OCI-LY7 (cell line): ENCODE results near the gene SPR.

Experiments used
- EZH2phosphoT487 ChIP-seq: fragments of 200-600 bp; sonication (generic); IDR thresholded peaks from 2 replicates; pipeline ENCODE4 v1.6.1; 2018; ENCODE audit warnings: low read depth, borderline replicate concordance, mild to moderate bottlenecking, mixed run types, antibody characterized with exemption, low read length, moderate library complexity, mixed read lengths
- TF ChIP-seq, protein P1 (sequence below): fragments of 200-600 bp; sonication (generic); conservative IDR thresholded peaks from 2 replicates; pipeline ENCODE4 v1.5.1; 2014; ENCODE audit warnings: mild to moderate bottlenecking, antibody characterized with exemption, low read length, moderate library complexity, mixed read lengths

DNA sequence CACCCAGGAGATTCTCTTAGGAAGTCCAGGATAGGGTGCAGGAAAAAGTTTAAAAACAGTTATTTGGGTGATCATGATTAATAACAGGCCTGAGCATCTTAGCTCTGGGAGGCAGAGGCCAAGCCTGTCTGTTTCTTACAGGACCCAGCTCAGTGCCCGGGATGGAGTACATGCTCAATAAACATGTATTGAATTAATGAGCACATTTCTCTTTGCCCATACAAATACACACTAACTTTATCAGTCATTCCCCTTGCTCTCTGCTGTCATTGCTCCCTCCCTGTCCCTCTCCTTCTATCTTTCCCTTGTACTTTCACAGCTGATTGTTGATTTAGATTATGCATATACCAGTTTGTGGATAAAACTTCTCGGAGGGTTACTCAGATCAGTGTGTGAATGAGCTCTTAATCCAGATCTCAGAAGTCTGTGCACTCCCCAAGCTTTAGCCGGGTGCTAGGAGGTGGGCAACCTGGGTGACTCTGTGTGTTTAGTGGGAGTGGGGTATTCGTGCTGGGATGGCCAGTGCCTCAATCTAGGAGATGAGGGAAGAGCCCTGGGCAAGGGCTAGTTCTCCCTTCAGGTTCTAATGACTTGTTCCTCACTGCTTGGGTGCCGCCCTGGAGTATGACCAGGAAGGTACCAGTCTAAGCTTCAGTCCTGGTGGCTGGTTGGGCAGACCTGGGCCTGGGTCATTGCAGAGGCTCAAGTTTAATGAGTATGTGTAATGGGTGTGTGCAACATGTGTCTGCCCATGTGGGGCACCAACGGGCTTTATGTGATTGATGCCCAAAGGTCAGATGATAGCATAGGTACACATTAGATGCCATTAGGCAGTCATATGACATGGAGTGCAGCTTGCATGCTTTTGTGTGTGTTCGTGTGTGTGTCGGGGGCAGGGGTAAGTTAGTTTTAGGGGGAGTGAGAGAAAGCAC lies 40.7 kb downstream of the SPR start:
- TF ChIP-seq, protein P1, sequence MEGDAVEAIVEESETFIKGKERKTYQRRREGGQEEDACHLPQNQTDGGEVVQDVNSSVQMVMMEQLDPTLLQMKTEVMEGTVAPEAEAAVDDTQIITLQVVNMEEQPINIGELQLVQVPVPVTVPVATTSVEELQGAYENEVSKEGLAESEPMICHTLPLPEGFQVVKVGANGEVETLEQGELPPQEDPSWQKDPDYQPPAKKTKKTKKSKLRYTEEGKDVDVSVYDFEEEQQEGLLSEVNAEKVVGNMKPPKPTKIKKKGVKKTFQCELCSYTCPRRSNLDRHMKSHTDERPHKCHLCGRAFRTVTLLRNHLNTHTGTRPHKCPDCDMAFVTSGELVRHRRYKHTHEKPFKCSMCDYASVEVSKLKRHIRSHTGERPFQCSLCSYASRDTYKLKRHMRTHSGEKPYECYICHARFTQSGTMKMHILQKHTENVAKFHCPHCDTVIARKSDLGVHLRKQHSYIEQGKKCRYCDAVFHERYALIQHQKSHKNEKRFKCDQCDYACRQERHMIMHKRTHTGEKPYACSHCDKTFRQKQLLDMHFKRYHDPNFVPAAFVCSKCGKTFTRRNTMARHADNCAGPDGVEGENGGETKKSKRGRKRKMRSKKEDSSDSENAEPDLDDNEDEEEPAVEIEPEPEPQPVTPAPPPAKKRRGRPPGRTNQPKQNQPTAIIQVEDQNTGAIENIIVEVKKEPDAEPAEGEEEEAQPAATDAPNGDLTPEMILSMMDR, result no peak
- TF ChIP-seq EZH2phosphoT487, result no peak
